Measurements from ENCODE around the gene KIT.
A peak's percentile ranks its signal among the peaks of the same experiment; 100 is the strongest.

KIT gene

DNA sequence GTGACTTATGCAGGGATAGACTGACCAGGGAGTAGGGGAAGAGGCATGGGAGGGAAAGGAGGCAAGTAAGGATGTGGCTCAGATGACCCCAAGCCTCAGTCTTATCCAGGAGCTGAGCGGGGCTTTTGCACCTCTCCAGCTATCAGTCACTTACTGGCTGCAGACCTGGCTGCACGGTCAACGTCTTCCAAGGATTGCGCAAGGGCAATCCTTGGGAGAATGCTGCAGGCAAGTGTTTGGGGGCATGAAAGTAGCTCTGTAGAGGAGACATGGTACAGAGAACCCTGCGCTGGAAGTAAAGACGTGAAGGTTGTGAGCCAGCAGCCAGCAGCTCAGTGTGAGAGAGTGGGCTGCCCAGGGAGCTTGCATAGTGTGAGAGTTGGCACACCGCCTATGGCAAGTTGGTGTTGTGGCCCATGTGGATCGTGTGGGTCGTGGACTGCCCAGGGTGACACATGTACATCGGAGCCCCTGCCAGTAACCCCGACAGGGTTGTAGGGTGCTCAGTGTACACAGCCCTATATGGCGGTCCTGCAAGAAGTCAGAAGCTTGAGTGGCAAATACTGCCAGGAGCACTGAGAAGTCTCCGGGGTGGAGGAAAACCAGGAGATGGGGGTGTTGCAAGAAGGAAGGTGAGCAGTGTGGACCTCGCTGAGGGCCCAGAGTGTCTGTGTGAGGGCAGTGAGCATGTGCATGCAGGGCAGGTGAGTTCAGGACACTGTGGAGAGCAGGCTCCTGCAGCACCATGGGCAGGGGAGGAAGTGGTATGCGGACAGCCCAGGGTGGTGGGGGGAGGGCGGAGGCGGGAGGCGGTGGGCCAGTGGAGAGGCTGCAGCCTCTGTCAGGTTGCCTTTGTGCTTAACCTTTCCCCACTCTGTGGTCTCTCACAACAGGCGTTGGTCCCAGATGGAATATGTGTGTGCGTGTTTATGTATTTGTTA is 50.9 kb downstream of the KIT start:
- no peak for DNase-seq

DNA sequence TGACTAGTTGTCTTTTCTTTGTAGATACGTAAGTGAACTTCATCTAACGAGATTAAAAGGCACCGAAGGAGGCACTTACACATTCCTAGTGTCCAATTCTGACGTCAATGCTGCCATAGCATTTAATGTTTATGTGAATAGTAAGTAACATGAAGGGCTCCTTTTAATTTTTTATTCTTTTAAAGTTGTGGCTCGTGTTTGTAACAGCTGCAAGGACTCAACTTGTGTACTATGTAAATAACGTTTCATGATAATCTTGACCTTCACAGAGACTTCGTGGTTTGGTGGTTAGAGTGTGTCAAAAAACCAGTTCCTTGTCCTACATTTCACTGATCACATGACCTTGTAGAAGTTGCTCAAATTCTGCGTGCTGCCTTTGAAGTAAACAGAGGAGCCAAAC is 51.6 kb downstream of the KIT start:
- no peak for DNase-seq

GRCh38 chr4:54712206-54712605 is 54.4 kb downstream of the KIT start:
- no peak for DNase-seq

- DNase-seq: no peak
Measured at GRCh38 chr4:54714631-54715030, 56.9 kb downstream of the KIT start.

GRCh38 chr4:54716478-54717065 is 58.8 kb downstream of the KIT start:
- no peak for DNase-seq

- no peak for DNase-seq
Measured at GRCh38 chr4:54717694-54718093, 59.9 kb downstream of the KIT start.

- no peak for DNase-seq
Measured at GRCh38 chr4:54719378-54719777, 61.6 kb downstream of the KIT start.

DNA sequence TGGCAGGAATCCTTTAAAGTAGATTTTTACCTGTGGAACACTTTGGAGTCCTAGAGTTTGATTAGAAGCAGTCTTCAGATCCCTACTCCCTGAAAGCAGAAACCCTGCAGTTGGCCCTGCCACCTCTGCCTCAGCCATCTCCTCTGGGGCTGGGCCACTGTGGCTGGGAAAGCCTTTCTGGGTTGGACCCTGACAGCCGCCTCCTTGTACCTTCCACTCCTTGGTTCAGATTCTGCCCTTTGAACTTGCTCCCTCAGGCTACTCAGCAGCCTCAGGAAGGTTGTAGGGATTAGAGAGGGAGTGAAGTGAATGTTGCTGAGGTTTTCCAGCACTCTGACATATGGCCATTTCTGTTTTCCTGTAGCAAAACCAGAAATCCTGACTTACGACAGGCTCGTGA is 65.5 kb downstream of the KIT start:
- DNase-seq: no peak

GRCh38 chr4:54723820-54724219 is 66.1 kb downstream of the KIT start:
- DNase-seq: no peak

- DNase-seq: no peak
Measured at GRCh38 chr4:54726907-54727306, 69.2 kb downstream of the KIT start.

GRCh38 chr4:54727346-54727745 is 69.6 kb downstream of the KIT start:
- no peak for DNase-seq

GRCh38 chr4:54728368-54728767 is 70.6 kb downstream of the KIT start:
- DNase-seq: no peak

DNA sequence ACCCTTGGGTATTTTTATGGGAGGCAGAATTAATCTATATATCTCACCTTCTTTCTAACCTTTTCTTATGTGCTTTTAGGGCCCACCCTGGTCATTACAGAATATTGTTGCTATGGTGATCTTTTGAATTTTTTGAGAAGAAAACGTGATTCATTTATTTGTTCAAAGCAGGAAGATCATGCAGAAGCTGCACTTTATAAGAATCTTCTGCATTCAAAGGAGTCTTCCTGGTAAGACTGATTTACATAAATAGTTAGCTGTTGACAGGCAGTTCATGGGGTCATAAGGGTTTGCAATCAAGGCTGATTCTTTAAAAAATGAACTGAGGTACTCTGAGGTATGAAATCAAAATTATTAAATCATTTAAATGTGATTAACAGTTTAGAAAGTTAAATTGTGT is 71.5 kb downstream of the KIT start:
- DNase-seq: no peak

DNA sequence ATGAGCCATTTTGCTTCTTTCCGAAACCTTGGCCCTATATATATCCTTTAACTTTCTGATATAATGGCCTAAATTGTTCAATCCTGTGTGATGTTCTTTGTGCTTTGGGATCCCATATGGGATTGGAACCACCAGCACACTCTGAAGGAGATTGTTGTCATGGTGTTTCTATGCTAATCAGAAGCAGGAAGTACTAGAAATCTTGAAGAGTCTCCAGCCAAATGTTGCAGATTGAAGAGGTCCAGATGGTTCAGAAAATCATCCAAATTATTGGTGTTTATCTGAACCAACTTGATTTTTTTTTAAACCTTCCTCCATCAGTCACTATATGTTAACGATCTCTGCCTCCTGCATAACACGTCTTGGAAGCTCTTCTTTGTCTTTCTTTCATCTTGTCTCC is 72.8 kb downstream of the KIT start:
- DNase-seq: no peak

GRCh38 chr4:54731552-54731951 is 73.8 kb downstream of the KIT start:
- no peak for DNase-seq

GRCh38 chr4:54731976-54732375 is 74.2 kb downstream of the KIT start:
- no peak for DNase-seq

DNA sequence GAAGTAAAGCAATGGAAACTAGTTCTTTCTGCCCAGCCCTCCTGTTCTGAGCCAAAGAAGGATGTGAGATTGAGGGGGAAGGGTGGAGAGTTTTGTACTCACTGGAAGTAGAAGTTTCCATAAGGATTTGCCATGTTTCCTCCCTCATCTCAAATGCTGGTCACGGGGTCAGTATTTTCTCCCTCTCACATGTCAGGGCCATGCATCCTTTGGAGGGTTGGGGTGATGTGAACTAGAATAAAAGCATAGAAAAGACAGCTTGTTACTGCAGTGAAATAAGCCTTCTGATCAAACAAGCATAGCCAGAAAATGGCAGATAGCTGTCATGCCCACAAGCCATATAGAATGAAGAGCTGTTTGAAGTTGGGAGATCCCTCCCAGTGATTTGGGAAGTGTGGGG is 79.7 kb downstream of the KIT start:
- no peak for DNase-seq

GRCh38 chr4:54741202-54741601 is 83.4 kb downstream of the KIT start:
- no peak for DNase-seq

DNA sequence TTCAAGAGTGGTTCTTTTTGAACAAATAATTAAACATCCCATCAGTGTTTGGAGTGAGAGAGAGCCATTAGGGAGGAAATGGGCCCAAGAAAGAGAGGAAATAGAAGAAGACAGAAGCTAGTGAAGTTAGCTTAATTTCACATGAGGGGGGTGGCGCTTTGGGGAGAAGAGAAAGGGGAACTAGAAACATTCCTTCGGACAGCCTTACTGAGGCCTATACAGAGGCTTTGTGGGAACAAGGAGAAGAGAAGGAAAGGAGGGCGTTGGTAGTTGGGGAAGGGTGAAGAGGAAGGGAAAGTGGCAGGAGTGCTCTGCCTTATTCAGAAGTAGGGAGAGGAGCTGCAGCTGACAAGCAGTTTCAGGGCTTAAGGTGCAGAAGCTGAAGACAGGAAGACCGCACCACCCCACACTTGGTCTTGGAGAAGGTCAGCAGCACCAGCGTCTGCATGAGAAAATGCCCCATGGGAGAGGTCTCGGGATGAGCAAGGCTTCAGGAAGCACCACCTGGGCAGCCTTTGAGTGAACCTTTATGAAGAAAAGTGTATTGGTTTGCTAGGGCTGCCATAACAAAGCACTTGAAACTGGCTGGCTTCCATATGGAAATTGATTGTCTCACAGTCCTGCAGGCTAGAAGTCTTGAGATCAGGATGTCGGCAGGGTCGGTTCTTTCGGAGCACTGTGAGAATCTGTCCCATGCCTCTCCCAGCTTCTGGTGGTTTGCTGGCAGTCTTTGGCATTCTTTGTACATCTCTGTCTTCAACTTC is 85.1 kb downstream of the KIT start:
- DNase-seq: no peak

GRCh38 chr4:54743562-54743961 is 85.8 kb downstream of the KIT start:
- no peak for DNase-seq

GRCh38 chr4:54744487-54744886 is 86.7 kb downstream of the KIT start:
- DNase-seq: no peak

- DNase-seq: no peak
Measured at GRCh38 chr4:54745031-54745770, 87.4 kb downstream of the KIT start.

- DNase-seq: peak; percentile 73
Measured at GRCh38 chr4:54746218-54746617, 88.5 kb downstream of the KIT start.

Data from NCI-H187 treated with DMSO at 0.1 percent for 48 hours (cell line).